GM03348 (cell line): ENCODE data around the gene TCF4.

Experiments
- DNase-seq: peaks from one replicate; pipeline ENCODE4 v3.0.0; 2012; ENCODE audit warnings: low spot score

The TCF4 gene

GRCh38 chr18:55585920-55586561 lies 2.0 kb downstream of the TCF4 start:
- peak; percentile 5 for DNase-seq

- DNase-seq = no peak
These were observed 2.7 kb downstream of the TCF4 start for GRCh38 chr18:55585065-55585919.

DNA sequence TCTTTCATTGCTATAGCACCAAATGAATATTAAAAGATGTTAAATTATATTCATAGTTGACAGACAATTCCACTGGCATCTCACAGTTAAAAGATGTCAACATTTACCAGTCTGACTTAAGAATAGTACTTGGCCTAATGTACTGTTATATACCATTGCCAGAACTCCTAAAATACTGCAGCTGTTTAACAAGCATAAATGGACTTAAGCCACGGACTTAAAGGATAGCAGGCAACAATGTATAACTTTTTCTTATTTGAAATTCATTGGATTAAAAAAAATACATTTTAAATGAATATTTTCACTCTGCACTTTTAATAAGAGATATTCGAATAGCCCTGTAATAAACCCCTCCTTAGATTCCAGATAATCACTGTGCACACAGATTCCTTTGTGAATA lies 3.8 kb downstream of the TCF4 start:
- no peak for DNase-seq

GRCh38 chr18:55582325-55582724 lies 5.7 kb downstream of the TCF4 start:
- no peak for DNase-seq

GRCh38 chr18:55579501-55580270 lies 8.3 kb downstream of the TCF4 start:
- DNase-seq = no peak

GRCh38 chr18:55577812-55578539 lies 10.0 kb downstream of the TCF4 start:
- no peak for DNase-seq

DNA sequence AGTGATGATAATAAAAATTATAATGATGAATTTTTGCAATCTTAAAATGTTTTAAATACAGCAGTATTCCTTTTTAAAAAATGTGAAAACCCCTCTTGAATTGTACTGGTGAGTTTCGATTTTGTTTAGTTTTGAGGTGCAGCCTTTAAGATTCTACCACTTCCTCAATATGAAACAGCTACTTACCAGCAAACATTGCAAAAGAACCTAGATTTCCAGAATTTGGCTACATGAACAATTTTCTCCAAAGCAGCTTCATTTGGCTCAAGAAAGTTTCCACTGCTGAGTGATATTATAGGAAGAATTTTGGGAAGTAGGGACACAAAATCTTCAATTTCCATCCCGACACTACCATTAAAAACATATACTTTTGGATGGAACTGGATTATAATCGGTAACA lies 12.0 kb downstream of the TCF4 start:
- no peak for DNase-seq

DNA sequence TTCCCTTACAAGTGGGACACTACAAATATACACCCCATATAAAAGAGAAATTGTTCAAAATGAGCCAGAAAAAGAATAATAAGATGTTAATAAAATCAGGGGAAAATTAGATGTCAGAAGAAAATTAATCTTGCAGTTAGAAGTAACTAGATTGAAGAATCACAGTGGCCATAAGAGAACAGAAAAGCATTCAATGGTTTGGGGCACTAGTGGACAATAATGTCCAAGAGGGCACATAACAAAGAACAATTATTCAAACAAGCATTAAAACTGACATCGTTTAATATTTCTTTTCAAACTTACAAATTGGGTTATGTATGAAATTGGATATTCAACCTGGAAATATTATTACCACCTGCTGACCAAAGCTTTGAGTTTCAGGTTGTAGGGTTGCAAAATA lies 12.9 kb downstream of the TCF4 start:
- DNase-seq = no peak

DNA sequence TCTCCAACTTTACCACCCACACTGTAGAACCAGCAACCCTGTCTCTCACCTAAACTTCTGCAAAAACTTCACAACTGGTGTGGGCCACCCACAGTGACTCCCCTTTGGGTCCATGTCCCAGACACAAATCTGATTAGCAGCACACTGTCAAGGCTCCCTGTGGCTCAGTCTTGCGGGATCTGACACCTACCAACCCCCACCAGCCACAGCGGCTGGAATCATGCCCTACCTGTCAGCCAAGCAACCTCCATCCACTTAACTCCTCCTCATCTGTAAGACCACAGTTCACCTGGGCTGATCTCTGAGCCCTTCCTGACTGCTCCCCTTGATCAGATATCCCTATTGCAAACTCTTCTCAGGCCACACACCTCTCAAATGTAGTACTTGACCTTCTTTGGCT lies 14.6 kb downstream of the TCF4 start:
- DNase-seq = no peak

DNA sequence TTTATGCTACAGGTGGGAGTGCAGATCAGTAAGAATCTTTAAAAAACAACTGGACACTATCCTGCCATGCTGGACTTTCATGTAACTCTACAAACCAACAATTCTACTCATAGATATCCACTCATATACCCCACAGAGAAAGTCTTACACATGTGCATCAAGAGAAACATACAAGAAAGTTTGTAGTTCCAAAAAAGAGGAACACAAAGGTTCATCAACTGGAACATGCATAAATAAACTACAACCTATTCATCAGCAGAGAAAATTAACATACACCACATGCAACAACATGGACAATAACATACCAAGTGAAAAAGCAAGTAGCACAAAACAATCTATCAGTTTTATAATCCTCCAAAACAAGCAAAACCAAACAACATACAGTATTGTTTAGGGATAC lies 17.0 kb downstream of the TCF4 start:
- DNase-seq = no peak

- DNase-seq = no peak
These were observed 21.5 kb downstream of the TCF4 start for GRCh38 chr18:55566456-55566935.

DNA sequence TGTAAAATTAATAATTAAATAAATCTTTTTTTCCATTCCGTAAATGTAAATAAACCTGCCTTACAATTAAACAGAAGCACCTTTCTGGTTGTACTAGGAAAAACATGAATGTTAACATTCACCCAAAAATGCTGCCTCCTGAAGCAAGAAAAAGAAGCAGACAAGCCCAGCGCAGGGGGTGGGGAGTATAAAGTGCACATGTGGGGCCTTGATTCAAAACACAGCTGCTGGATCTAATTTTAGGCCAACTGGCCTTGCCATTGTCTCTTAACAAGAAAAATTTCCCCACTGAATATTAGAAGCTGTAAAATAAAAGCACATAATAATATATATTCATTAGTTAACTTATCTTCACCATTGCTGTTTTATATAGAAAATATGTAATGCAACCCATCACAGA lies 28.3 kb downstream of the TCF4 start:
- no peak for DNase-seq

- no peak for DNase-seq
These were observed 30.8 kb downstream of the TCF4 start for GRCh38 chr18:55557211-55557610.

- DNase-seq = no peak
These were observed 32.5 kb downstream of the TCF4 start for GRCh38 chr18:55555395-55556027.

DNA sequence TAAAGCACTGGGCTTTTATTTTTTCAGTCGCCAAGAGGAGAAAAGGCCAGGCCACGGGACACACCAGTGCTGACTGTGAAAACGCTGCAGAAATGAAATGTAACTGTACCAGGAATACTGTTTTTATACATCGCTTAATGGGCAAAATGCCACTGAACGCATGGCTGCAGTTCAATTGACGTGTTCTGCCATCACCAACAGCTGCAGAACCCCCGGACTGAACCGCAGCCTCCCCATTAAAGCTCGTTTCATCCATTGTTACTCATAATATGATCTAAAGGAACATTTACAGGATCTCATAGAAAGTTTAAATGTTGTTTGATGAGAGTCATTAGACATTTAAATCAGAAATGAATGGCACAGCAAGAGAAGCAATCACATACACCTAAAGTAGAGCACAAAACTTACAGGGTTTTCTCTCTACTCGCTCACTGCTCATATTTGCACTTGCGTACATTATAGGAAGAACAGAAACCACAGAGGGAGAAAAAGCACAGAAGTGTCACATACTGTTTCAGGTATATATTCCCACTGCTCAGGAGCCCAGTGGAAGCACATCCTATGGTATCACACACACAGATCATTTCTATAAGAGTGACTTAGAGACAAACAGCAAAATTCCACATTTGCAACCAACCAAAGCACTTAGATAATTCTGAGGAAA lies 35.3 kb downstream of the TCF4 start:
- no peak for DNase-seq

- no peak for DNase-seq
These were observed 36.8 kb downstream of the TCF4 start for GRCh38 chr18:55551227-55551626.

- no peak for DNase-seq
These were observed 37.5 kb downstream of the TCF4 start for GRCh38 chr18:55550471-55550870.

- DNase-seq = no peak
These were observed 38.4 kb downstream of the TCF4 start for GRCh38 chr18:55549474-55550104.

DNA sequence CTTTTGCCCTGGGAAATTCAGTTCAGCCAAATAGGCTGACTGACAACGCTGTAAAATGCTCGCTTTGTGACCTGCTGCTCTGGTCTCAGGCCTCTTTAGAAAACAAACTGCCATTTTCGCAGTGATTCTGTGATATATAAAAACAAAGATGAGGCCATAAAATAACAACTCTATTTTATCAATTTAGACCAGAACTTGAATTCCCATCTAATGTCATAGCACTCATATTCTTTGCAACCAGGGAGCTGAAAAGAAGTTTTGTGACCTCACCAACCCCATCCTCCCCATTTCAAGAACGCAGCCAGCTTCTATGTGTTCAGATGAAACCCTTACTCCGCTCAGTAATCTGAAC lies 40.3 kb downstream of the TCF4 start:
- no peak for DNase-seq

DNA sequence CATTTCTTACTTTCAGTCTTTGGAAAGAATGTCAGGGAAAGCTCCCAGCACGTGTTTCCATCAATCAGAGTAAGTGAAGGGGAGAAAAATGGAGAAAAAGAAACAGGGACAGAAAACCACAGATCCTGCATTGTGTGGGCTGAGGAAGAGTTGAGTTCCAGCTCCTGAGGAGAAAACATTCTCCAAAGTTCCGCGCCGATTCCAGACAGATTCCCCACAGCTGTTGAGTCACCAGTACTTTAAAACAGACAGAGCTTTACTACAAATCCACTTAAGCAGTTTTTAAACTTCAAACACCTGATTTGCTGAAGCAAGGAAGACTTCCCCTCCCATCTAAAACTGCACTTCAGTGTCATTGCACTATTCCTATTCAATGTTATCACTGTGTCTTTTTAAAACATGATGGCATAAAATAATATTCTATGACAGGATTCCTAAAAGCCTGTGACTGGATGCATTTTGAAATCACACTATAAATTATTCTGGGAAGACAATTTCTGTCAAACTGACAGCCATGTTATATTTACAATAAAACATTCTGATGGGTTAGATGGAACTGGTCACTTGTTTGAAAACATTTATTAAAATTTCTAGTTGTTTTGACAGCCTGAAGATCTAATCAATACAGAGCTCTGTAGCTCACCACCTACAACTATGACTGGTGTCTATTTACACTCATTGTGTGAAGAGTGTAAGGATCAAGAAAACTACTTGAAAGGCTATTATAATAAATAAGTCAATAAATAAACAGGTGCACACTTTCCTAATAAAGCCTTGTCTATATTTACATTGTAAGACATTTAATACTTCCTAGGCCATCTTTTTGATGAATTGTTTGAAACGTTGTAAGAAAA lies 40.9 kb downstream of the TCF4 start:
- peak; percentile 68 for DNase-seq
